ENCODE results near the gene ANKMY1. TPM values are rescaled to one million over a fixed set of nuclear protein-coding genes. Genes with fewer than 3 reads are reported as not detected.

Gene ANKMY1
- total and polyA plus RNA-seq, 2 of the 8 experiments (the other 6 are each of a cell fraction or from before 2014, with no cell fraction given) = 4.5 to 4.8 TPM

DNA sequence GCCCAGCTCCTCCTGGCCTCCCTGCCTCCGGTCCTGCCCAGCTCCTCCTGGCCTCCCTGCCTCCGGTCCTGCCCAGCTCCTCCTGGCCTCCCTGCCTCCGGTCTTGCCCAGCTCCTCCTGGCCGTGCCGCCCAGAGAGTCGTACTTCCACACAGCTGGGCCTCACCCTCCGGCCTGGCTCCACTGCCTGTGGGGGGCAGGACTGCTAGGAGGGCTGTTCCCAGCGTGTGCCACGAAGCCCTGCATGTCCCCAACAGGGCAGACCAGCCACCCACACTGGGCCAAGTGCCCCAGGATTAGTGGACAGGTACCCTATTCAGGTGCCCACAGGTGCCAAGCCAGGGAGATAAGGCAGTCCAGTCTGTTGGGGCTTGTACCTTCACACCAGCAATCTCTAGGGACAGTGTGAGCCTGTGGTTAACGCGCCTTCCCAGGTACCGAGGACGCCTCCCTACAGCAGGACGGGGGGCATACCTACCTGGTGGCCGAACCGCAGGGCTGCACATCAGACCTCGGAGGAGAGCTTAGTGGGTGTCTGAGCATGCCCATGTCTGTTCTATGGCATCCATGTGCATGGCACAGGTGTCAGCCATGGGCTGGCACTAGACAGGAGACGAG lies 117.0 kb downstream of the ANKMY1 start:
- peaks cover 2% of the 10 kb centered on the region; the same call in 1 of the 2 replicates for H3K23me2 ChIP-seq (ENCODE audit: low read depth, low read length)
- H2BK20ac ChIP-seq (ENCODE audit: low read length) = no peak overlapping the region
- DNase-seq (ENCODE audit: low read depth in 1 of 2, low spot score in 2 of 2) (peak in 1 of 2 experiments; percentile 42), FAIRE-seq (no peak)
- peak overlapping the region; percentile 49; the same call in 1 of the 2 replicates for H2BK5ac ChIP-seq (ENCODE audit: low read depth, low read length)
- H3K4me2 ChIP-seq (ENCODE audit: insufficient read depth in 1 of 2, low read depth in 2 of 2, low read length in 2 of 2) = no peak overlapping the region
- no peak overlapping the region for H3K14ac ChIP-seq (ENCODE audit: insufficient read length)
- no peak overlapping the region; the same call in 1 of the 2 replicates for H4K8ac ChIP-seq (ENCODE audit: extremely low read depth, insufficient read depth, low read length)
- POLR2A ChIA-PET (ENCODE audit: partially characterized antibody) = no interaction called here
- H3K27ac ChIP-seq (ENCODE audit: low read depth, low read length) = no peak overlapping the region
- H3K56ac ChIP-seq (replicated peaks; ENCODE audit: insufficient read length, low read depth, low read length) = no peak overlapping the region
- H4K20me1 ChIP-seq (replicated peaks in 1 of 2; ENCODE audit: control insufficient read depth in 1 of 2, insufficient read depth in 2 of 2, low read length in 2 of 2) = peaks cover 24 to 48% of the 10 kb centered on the region in 2 experiments
- no peaks in the 10 kb centered on the region; a peak in 1 of 8 replicates for H3K36me3 ChIP-seq (ENCODE audit: control insufficient read depth in 2 of 4, insufficient read depth in 4 of 4, low read length in 3 of 4)
- WGBS, 2 experiments (ENCODE audit: extremely low coverage in 1 of 2, insufficient coverage in 1 of 2, insufficient read length in 1 of 2, insufficient replicate concordance in 2 of 2, low coverage in 1 of 2, low lambda C conversion rate in 2 of 2, missing lambda C conversion rate in 1 of 2) = 95% methylated on average over 16 of the region's 18 CpGs; no CpG with 5 or more reads in 1 of the 2 experiments
- CTCF ChIA-PET (ENCODE audit: partially characterized antibody) = interaction anchor here (1.5 to 1.9 kb wide), 2 partner anchors 11 to 208 kb away, joined by 4 to 5 read pairs; no protein-coding TSS in a partner anchor
- H2BK12ac ChIP-seq (ENCODE audit: low read depth, low read length) = no peak overlapping the region
- no peak overlapping the region for H2BK15ac ChIP-seq (ENCODE audit: low read length)
- H3K79me1 ChIP-seq (ENCODE audit: low read depth, low read length) = peaks cover 5% of the 10 kb centered on the region; the same call in 1 of the 2 replicates
- H3K9me3 ChIP-seq (ENCODE audit: insufficient read depth in 2 of 2, low read depth in 1 of 2, low read length in 1 of 2) = no peaks in the 10 kb centered on the region
- H3K79me2 ChIP-seq (ENCODE audit: control insufficient read depth in 1 of 2, insufficient read depth in 2 of 2, low read length in 2 of 2) = peaks cover 0 to 9% of the 10 kb centered on the region in 2 experiments; a peak in 1 of 4 replicates
- no peak overlapping the region for H2AK5ac ChIP-seq (ENCODE audit: low read depth, low read length)
- no peak overlapping the region for H2BK120ac ChIP-seq (replicated peaks; ENCODE audit: low read depth, low read length)
- H3K4me3 ChIP-seq (ENCODE audit: extremely low read depth in 1 of 4, insufficient read depth in 2 of 4, low read depth in 3 of 4, low read length in 4 of 4) = no peak overlapping the region
- no peak overlapping the region for H3K4ac ChIP-seq (replicated peaks; ENCODE audit: insufficient read length, low read depth, low read length)
- peaks cover 14 to 19% (median 16%) of the 10 kb centered on the region in 4 experiments for H3K27me3 ChIP-seq (replicated peaks in 1 of 4; ENCODE audit: control insufficient read depth in 3 of 4, extremely low read depth in 1 of 4, insufficient read depth in 3 of 4, low read length in 3 of 4)
- H4K91ac ChIP-seq (replicated peaks; ENCODE audit: insufficient read length, low read length) = peak overlapping the region; percentile 42
- no peak overlapping the region for H3K23ac ChIP-seq (ENCODE audit: insufficient read length)
- peaks cover 0 to 9% (median 1%) of the 10 kb centered on the region in 4 experiments; a peak in 4 of 7 replicates for H3K4me1 ChIP-seq (replicated peaks in 1 of 4; ENCODE audit: control insufficient read depth in 3 of 4, insufficient read depth in 4 of 4, low read length in 3 of 4)
- H3K9ac ChIP-seq (replicated peaks in 1 of 4; ENCODE audit: extremely low read depth in 1 of 4, low read depth in 3 of 4, low read length in 3 of 4) = no peak overlapping the region
- no peak overlapping the region for H3K18ac ChIP-seq (ENCODE audit: extremely low read depth, low read length)
- no peak overlapping the region for H2AFZ ChIP-seq (ENCODE audit: low read length)
- H4K5ac ChIP-seq (ENCODE audit: insufficient read length, low read depth, low read length) = no peak overlapping the region
- TF ChIP-seq ZNF274 (IDR thresholded peaks at IDR 0.05; ENCODE audit: borderline replicate concordance, extremely low read depth, low read length) (no peak), SRF (IDR thresholded peaks at IDR 0.05; ENCODE audit: low read depth, low read length) (no peak), HDAC2 (IDR thresholded peaks at IDR 0.05; ENCODE audit: borderline replicate concordance in 1 of 2, low read depth in 2 of 2, low read length in 2 of 2) (no peak), ATF3 (IDR thresholded peaks at IDR 0.05; ENCODE audit: insufficient read depth, low read depth, low read length) (no peak), CTBP2 (IDR thresholded peaks at IDR 0.05; ENCODE audit: borderline replicate concordance, insufficient read depth, insufficient read length, low read length) (no peak), EP300 (IDR thresholded peaks at IDR 0.05; ENCODE audit: borderline replicate concordance in 1 of 2, low read depth in 2 of 2, low read length in 2 of 2) (no peak), EZH2 (IDR thresholded peaks at IDR 0.05; ENCODE audit: low read depth, low read length, severe bottlenecking) (no peak), TAF1 (IDR thresholded peaks at IDR 0.05; ENCODE audit: low read depth, low read length) (no peak), CBX5 (IDR thresholded peaks at IDR 0.05; ENCODE audit: low read depth, low read length) (no peak)
- TF ChIP-seq, protein P1, sequence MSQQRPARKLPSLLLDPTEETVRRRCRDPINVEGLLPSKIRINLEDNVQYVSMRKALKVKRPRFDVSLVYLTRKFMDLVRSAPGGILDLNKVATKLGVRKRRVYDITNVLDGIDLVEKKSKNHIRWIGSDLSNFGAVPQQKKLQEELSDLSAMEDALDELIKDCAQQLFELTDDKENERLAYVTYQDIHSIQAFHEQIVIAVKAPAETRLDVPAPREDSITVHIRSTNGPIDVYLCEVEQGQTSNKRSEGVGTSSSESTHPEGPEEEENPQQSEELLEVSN (IDR thresholded peaks at IDR 0.05) = no peak
